NAMALWA (cell line): ENCODE data around the gene CLTCL1.
A peak's percentile ranks its signal among the peaks of the same experiment; 100 is the strongest.

Source experiments
- DNase-seq: peaks from one replicate; pipeline ENCODE4 v3.0.0-alpha.2; 2015; ENCODE audit warnings: low spot score

CLTCL1 gene

DNA sequence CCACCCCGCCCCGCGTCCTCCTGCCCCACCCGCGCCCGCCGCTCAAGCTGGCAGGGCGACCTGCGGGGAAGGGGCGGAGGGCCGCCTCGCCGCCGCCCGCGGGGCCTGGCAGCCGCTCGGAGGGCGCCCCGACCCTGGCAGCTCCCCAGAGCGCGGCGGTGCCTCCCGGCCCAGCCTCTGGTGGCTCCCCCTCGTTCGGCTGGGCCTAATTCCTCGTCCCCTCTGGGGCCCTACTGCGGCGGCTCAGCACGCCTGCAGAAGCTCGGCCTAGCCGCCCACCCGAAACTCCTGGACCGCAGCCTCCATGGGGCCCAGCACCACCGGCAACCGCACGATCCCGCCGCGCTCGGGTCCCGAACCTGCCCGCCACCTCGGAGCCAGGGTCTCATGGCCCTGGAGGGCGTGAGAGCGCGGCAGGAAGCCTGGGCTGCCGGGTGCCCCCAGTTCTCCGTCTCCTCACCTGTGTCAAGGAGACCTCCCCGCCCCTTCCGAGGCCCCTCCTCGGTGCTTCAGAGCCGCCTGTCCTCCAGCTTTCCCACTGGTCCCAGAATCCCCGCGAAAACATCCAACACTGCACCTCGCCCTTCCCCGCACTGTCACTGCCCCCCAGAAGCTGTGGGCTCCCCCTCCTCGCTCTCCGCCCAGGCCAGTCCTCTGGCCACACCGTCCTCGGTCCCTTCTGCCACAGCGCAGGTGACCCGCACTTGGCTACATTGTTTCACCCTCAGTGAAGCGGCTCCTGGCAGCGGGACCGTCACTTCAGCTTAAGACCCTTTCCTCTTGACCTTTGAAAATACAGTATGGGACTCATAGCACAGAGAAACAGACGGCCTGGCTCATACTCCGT is 140.8 kb downstream of the CLTCL1 start:
- DNase-seq, result no peak

DNA sequence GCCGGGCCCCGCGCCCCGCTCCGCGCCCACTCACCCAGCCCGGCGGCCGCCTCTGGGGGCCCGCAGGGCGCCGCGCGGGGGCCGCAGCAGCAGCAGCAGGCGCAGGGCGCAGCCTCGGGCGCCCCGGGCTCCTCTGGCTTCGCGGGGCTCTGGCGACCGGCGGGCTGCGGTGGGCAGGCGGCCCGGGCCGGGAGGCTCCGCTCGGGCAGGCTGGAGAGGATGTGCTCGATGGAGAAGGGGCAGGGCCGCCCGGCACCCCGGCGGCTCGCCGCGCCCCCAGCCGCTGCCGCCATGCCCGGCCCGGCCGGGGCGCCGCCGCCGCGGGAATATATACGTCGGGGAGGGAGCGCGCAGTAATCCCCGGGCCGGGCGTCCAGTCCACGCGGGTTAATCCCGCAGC is 141.5 kb downstream of the CLTCL1 start, which contains the start of gene GSC2:
TSS of gene GSC2 (minus strand) at position 302 of the 400 bp plus-strand sequence. CDS start at position 293, 9 bp downstream.
- no peak for DNase-seq

GRCh38 chr22:19149047-19149883 is 142.3 kb downstream of the CLTCL1 start:
- DNase-seq, result no peak

- no peak for DNase-seq
These were observed 143.0 kb downstream of the CLTCL1 start for GRCh38 chr22:19148417-19149046.

- no peak for DNase-seq
These were observed 144.2 kb downstream of the CLTCL1 start for GRCh38 chr22:19147195-19147780.

DNA sequence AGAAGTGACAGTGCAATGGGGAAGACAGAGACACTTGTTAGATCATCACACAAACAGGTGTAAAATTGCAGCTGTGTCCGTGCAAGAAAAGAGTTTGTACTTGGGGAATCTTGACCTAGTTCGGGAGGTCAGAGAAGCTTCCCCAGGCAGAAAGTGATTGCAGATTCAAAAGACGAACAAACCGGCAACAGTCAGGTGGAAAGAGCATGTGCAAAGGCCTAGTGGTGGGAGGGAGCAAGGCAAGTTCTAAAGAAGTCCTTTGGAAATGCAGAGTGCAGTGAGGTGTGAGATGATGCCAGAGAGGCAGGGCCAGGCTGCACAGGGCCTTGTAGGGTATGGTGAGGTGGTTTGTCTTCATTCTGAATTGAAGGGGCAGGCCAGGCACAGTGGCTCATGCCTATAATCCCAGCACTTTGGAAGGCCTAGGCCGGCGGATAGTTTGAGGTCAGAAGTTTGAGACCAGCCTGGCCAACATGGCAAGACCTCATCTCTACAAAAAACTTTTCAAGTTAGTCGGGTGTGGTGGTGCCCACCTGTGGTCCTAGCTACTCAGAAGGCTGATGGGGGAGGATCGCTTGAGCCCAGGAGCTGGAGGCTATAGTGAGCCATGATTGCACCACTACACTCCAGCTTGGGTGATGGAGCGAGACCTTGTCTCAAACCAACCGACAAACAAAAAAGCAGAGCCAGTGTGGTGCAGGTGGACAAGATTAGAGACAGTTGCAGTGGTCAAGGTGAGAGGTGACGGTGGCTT is 145.1 kb downstream of the CLTCL1 start:
- DNase-seq, result peak; percentile 49

- DNase-seq, result peak; percentile 54
These were observed 147.5 kb downstream of the CLTCL1 start for GRCh38 chr22:19143967-19144400.

DNA sequence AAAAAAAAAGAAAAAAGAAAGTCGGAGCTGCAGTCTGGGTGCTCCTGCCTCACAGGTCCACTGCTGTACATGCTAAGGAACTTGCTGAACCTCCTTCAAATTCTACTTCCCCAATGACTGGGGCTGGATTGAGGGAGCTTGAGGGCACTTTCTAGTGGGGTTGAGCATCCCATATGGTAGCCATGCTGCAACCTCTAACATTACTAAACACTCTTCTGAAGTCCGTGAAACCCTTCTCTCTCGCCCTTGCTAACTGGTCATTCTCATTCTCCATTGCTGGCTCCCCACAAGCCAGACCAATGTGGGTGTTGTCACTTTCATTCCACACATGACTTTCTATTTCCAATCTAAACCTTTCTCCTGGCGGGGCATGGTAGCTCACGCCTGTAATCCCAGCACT is 148.3 kb downstream of the CLTCL1 start:
- DNase-seq, result no peak

- DNase-seq, result no peak
These were observed 149.1 kb downstream of the CLTCL1 start for GRCh38 chr22:19142394-19142793.

DNA sequence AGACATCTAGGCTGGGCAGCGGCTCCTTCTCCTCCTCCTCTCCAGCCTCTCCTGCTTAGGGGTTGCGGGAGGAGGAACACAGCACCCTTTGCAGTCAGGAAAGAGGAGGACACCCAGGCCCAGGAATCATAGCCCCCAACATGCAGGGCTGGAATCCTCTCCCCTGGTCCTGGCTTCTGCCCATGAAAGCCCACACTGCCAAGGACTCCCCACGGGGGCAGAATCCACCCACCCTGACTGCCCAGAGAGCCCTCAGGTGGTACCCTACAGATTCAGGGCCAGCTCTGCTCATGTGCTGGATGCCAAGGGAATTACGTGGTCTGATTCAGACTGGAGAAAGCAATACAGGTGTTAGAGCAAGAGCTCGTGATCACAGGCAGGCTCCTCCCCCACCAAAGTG is 151.5 kb downstream of the CLTCL1 start:
- DNase-seq, result no peak

DNA sequence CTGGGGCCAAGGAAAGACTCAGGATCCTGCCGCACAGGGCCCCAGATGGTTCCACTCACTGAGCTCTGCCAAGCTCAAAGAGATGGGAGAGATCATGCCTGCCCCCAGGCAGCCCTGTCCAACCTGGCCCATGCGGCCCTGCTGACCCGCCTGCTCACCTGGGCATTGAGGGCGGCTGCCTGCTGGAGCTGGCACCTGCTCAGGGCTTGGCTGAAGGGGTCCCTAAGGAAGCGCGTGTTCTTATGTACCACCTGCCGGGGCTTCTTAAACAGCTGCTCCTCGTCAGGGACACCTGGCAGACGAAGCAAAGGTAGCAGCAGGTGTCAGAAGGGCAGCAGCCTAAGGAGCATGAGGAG is 152.5 kb downstream of the CLTCL1 start:
- DNase-seq, result no peak

- no peak for DNase-seq
These were observed 153.1 kb downstream of the CLTCL1 start for GRCh38 chr22:19138217-19139000.

GRCh38 chr22:19137384-19138216 is 153.9 kb downstream of the CLTCL1 start:
- no peak for DNase-seq

DNA sequence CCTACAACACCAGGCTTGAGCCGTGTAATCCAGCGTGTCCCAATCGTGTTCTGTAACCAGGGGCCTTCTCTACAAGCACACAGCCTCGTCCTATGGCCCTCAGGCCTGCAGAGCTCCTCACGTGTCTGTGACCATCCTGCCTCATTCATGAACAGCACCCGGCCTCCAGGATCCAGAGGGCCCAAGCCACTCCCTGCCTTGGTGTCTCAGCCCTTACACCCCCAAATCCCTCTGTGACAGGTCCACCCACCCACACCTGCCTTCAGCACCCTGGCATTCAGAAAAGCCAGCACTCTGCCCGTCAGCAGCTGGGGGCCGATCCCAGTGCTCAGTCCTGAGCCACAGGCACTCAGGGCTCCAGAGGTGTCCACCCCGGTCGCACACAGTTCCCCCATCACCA is 154.6 kb downstream of the CLTCL1 start:
- DNase-seq, result no peak

DNA sequence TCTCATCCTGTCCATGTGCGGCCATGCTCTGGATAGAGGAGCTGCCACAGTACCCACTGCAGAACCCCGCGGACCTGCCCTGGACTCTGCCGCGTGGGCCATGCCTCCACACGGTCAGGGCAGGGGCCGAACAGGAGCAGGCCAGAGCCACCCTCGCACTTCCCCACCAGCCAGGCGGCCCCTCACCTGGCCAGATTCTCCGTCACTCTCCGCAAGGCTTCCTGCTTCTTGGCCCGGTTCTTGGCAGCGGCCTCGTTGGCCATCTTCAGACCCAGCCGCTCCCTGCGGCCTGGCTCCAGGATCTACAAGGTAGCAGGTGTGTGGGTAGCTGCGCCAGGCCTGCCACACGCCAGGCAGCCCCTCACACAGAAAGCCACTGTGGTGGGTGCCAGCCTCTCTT is 156.6 kb downstream of the CLTCL1 start:
- no peak for DNase-seq

- DNase-seq, result no peak
These were observed 157.2 kb downstream of the CLTCL1 start for GRCh38 chr22:19134176-19134831.

DNA sequence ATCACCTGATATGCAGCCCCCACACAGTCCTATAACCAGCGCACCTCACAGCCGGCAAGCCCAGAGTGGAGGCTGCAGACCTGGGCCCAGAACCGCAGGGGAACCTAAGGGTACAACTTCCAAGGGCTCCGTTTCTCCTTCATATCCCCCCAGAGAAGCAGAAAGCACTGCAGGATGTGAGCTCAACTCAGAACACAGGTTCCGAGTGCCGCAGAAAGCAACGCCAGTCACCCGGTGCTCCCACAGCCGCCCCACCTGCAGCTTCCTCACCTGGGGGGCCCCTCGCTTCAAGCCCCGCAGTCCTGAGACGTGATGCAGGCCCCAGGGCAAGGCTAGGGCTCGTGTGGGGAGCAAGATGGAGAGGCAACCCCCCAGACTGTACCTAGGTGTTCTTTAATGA is 158.0 kb downstream of the CLTCL1 start:
- DNase-seq, result no peak

GRCh38 chr22:19132693-19133400 is 158.7 kb downstream of the CLTCL1 start:
- DNase-seq, result no peak

DNA sequence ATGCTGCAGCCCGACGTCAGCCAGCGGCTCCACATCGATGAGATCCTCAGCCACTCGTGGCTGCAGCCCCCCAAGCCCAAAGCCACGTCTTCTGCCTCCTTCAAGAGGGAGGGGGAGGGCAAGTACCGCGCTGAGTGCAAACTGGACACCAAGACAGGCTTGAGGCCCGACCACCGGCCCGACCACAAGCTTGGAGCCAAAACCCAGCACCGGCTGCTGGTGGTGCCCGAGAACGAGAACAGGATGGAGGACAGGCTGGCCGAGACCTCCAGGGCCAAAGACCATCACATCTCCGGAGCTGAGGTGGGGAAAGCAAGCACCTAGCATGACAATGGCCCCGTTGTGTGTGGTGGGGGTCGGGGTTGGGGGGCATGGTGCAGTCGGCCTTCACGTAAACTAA is 159.4 kb downstream of the CLTCL1 start:
- DNase-seq, result no peak
